Raji (cell line): ENCODE data around the gene GPR108.
A peak's percentile ranks its signal among the peaks of the same experiment; 100 is the strongest.

ENCODE experiments used
- POLR2A ChIP-seq: IDR thresholded peaks from 2 replicates; pipeline ENCODE4 v1.6.1; 2011; ENCODE audit warnings: low read depth, low read length, control low read depth; ENCODE audit not compliant: insufficient read depth

GPR108 gene

DNA sequence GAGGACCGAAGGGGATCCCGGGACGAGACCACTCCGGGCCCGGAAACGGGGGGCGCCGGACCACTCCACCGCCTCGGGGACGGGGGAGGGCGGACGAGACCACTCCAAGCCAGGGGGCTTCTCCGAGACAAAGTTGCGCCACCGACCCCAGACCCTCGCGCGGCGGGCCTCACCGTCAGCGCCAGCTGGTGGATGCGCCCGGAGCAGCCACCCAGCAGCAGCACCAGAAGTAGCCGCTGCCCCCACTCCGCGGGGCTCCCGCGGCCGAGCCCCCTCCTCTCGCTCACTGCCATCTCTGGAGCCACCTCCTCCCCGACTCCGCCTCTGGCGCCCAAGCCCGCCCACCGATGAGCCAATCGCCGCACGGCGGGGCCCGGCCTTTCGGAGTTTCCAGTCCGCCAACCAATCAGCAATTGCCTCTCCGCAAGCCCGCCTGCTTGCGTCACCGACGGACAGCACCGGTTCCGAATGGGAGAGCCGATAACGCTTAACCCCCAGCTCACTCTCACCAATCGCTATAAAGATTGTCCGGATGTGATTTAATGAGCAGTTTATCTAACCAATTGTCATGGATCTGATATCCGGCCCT, at the start of gene GPR108:
Gene GPR108 (minus strand): TSS at position 297 of the 589 bp plus-strand sequence. CDS start 4 bp downstream, at position 293.
- peak; percentile 43; the same call in 1 of the 2 replicates for TF ChIP-seq POLR2A

DNA sequence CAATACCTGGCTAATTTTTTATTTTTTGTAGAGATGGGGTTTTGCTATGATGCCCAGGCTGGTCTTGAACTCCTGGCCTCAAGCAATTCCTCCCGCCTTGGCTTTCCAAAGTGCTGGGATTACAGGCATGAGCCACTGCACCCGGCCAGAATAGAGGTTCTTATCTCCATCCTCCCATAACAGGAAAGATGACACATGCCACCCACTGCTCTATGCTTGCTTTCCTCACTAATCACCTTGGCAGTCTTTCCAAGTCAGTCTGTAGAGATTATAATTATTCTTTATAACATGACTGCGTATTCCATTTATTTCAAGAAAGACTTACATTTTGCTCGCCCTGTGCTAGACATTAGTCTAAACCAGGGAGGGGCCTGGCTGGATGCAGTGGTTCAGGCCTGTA, 41.8 kb upstream of the GPR108 start:
- no peak for TF ChIP-seq POLR2A

DNA sequence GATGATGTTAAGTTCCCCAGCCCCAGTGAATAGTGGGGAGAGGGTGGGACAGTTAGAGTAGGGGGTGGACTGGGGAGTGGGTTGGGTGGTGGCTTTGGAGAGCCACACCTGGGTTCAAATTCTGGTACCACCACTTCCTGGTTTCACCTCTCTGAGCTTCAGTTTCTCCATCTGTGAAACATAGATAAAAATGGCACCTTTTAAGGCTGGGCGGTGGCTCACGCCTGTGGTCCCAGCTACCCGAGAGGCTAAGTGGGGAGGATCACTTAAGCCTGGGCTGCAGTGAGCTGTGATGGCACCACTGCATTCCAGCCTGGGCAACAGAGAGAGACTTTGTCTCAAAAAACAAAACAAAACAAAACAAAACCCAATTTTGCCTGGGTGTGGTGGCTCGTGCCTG, 41.0 kb upstream of the GPR108 start:
- no peak for TF ChIP-seq POLR2A

DNA sequence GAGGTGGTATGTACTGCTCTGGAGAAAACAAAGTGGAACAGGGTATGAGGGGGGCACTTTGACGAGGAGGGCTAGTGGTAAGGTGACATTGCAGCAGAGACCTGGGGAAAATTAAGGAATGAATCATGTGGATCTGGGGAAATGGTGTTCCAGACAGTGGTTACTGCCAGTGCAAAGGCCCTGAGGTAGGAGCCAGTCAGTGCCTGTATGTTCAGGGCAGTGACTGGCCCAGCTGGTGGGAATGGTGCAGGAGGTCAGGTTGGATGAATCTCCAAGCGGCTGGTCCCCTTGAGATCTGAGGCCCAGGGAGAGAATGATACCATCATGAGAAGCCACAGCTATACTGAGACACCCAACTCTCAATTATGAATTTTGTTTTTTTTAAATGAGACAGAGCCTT, 40.1 kb upstream of the GPR108 start:
- no peak for TF ChIP-seq POLR2A

DNA sequence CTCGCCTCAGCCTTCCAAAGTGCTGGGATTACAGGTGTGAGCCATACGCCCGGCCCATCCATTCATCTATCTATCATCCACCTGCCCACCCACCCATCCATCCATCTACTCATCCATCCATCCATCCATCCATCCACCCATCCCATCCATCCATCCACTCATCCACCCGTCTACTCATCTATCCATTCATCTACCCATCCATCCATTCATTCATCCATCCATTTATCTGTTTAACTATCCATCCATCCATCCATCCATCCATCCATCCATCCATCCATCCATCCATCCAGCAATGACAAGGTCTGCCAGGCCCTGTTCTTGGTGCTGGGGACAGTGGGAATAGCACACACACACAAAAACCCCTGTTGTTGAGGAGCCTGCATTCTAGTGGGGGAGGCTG, 39.6 kb upstream of the GPR108 start:
- no peak for TF ChIP-seq POLR2A

DNA sequence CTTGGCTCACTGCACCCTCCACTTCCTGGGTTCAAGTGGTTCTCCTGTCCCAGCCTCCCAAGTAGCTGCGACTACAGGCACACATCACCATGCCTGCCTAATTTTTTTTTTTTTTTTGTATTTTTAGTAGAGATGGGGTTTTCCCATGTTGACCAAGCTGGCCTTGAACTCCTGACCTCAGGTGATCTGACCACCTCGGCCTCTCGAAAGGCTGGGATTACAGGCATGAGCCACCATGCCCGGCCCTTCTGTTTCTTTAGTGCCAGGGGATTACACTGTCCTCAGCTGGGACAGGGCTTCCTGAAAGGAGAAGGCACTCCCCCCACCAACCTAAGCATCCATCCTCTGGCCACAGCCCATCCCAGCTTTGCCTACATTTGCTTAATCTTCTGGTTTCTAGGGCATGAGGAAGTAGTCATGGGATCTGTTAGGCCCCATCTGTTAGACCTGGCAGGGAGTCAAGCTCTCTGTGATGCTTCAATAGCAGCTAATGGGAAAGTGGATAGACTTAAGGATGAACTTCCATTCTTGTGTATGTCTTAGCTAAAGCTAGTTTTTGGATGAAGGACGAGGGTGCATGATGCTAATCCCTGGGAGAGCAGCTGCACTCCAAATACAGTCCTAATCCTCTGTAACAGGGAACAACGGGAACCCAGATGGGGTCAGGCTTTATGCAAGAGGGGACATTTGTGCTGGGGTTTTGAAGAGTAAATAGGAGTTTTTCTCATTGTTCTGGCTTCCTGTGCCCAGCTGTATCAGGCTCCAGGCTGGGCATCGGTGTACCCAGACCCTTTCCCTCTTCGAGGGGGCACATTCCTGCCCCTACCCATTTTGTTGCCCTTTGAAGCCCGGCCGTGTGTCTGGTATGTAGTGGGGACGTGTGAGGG, 37.7 kb upstream of the GPR108 start:
- TF ChIP-seq POLR2A: no peak

DNA sequence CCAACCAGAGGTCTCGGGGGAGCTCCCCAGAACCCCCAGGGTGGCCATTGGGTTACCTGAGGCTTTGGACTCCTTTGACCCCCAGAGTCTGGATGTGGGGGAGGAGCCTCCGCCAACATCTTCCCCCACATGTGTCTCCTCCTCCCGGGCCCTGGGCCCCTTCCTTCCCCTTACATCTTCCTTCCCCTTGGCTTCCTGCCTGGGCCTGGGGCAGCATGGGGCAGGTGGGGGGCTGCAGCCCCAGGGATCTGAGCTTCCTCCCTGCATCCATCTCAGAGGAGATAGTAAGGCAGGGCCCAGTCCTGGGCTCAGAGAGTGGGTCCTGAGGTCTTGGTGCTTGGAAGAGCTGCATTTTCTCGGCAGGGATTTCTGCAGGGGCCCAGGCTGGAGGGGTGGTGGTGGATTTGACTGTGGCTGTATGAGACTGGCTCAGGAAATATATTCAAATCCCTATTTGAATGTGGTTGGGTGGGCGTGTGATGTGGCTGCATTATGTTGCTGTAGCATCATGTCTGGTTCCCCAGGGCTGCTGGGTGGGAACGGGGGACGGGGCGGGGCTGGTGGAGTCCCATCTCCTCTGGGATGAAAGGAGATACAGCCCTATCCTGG, 36.0 kb upstream of the GPR108 start:
- peak; percentile 79 for TF ChIP-seq POLR2A

DNA sequence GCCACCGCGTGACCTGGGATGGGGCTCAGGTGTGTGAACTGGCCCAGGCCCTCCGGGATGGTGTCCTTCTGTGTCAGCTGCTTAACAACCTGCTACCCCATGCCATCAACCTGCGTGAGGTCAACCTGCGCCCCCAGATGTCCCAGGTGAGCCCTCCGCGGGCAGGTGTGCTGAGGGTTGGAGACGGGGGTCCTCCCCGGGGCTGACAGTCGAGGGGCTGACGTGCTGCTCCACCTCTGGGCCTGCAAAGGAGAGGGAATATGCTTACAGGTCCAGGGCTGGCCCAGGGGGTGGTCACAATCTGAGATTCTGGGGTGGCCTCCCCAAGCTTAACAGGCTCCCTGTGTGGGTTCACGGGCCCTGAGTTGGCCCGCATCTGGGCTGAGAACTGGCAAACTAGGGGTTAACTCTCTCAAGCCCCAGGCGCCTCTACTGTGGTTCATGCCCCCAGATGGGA, 35.5 kb upstream of the GPR108 start:
- TF ChIP-seq POLR2A: no peak

DNA sequence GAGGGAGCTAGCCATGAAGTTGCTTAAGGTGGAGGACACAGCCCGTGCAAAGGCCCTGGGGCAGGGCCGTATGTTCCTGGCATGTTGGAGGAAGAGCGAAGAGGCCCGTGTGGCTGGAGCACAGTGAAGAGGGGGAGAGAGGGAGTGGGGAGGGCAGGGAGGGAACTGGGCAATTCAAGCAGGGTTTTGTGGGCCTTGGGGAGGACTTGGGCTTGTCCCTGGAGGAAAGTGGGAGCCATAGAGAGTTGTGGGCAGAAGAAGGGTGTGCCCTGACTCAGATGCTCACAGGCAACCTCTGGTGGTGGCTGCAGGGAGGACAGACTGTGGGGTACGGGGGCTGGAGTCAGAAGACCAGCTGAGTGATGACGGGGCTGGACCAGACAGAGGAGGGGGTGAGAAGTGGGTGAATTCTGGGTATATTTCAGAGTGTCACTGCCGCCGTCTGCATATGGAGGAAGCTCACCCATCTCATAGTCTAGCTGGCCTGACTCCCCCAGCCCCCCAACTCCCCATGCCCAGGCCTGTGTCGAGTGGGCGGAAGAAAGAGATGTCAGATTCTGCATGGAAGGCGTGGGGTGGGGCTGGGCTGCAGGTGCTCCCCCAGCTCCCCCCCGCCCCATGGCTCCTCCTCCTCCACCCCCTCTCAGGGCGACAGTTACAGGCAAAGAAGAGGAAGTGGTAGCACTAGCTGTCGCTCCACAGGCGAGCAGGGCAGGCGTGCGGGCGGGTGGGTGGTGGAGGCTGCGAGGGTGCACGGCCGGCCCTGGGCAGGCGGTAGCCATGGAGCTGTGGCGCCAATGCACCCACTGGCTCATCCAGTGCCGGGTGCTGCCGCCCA, 34.9 kb upstream of the GPR108 start, which contains the start of gene VAV1:
Gene VAV1 (plus strand): TSS at position 681 of the 838 bp plus-strand sequence. CDS start 100 bp downstream, at position 781.
- peak; percentile 89 for TF ChIP-seq POLR2A

DNA sequence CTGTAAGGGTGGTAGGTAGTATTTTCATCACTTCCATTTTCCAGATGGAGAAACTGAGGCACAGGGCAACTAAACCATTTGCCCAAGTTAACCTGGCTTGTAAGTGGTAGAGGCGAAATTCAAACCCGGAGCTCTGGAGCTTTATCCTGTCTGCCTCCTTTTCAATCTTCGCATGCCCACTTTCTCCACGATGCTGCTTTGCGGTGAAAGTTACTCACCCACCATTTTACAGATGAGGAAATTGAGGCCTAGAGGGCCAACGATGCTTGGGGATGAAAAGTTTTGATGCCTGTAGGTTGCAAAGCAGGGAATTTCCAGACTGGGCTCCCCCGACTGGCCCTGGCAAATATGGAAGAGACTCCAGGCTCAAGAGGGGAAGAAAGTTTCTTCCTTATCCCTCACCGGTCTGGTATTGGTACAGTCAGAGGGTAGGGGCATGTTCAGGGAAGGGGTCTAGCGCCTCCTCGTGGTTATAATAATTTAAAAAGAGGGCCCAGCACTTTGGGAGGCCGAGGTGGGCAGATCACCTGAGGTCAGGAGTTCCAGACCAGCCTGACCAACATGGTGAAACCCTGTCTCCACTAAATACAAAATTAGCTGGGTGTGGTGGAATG, 31.7 kb upstream of the GPR108 start:
- no peak for TF ChIP-seq POLR2A

DNA sequence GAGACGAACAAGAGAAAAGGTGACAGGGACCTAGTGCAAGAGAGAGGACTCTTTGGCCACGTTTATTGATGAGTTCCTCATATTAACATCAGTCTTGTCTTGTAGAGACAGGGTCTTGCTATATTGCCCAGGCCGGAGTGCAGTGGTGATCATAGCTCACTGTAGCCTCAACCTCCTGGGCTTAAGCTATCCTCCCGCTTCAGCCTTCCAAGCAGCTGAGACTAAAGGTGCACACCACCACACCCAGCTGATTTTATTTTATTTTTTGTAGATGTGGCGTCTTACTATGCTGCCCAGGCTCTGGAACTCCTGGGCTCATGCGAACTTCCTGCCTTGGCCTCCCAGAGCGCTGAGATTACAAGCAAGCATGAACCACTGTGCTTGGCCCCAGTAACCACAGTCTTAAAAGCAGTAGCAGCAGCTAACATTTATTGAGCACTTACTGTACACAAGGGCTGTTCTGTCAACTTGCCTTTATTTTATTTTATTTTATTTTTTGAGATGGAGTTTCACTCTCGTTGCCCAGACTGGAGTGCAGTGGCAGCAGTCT, 30.9 kb upstream of the GPR108 start:
- TF ChIP-seq POLR2A: no peak

DNA sequence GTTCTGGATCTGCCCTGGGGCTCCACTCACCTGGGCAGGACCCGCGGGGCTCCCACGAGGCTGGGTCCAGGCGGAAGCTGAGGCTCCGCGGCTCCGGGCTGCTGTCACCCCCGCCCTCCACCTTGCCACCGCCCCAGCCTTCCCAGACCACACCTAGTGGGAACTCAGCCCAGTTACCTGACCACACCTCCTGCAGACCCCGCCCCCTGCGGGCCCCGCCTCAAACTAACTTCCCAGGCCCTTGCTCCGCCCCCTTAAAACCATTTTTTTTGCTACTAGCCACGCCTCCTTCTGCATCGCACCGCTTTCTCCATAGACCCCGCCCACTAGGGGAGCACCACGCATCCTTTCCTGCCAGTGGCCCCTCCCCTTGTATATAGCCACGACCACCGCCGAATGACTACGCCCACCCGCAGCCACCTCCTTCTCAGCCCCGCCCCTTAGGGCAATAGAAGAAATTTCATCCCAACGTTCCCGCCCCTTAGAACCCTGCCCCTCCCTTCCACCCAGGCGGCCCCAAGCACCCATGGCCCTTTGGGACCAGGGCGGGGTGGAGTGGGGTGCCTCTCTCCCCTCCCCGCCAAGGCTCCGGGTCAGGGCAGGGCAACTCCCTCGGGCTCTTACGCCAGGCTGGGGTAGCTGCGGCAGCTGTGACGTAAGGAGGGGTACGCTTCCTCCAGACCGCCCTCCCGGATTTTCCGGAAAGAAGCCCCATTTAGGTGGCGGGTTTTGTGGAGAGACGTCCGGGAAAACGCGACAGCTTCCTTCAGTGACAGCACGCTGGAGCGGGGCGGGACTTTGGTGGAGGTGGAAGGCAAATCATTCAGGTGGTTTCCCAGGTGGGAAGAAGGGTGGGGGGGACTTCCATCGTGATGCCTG, 30.2 kb upstream of the GPR108 start, which contains the start of gene SH2D3A:
Gene SH2D3A (minus strand): TSS at position 79 of the 879 bp plus-strand sequence. CDS start 3,687 bp downstream, outside the sequence.
- peak; percentile 75 for TF ChIP-seq POLR2A

DNA sequence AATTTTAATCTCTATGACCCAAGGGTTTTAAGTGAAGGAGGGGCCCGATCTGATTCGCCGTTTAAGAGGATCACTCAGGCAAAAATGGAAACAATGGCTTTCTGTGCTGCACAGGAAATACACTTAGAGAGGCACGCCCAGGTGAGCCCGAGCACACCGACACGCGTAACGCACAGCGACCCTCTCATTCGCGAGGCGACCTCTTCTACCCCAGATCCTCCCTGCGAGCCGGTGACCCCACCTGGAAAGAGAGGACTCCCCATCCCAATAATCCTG, 29.6 kb upstream of the GPR108 start:
- TF ChIP-seq POLR2A: no peak
